GM19351 (cell line): Measurements from ENCODE around the gene CLIC4.

Source experiments
- ATAC-seq: cut with Tn5 transposase; IDR thresholded peaks from one replicate; pipeline ENCODE4 v1.9.1; 2021; ENCODE audit warnings: mild to moderate bottlenecking, moderate library complexity; ENCODE audit not compliant: unreplicated experiment

The CLIC4 gene

GRCh38 chr1:24853649-24854048 is 108.4 kb downstream of the CLIC4 start:
- no peak for ATAC-seq

DNA sequence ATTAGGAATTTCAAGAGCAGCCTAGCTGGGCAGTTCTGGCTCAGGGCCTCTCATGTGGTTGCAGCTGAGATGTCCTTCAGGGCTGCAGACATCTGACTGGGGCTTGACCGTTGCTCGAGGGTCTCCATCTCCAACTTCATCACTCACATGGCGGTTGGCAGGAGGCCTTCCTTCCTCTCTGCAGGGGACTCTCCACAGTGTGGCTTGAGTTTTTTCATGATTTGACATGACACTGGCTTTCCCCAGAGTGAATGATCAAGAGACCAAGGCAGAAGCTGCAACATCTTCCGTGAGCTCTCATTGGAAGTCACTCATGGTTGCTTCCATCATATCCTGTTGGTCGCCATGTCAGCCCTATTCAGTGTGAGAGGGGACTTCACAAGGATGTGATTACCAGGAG is 110.2 kb downstream of the CLIC4 start:
- ATAC-seq, result no peak

- ATAC-seq, result no peak
Observed at GRCh38 chr1:24856787-24857506, 111.7 kb downstream of the CLIC4 start.

GRCh38 chr1:24857507-24858133 is 112.4 kb downstream of the CLIC4 start:
- ATAC-seq, result no peak

- ATAC-seq, result no peak
Observed at GRCh38 chr1:24858277-24858676, 113.0 kb downstream of the CLIC4 start.

DNA sequence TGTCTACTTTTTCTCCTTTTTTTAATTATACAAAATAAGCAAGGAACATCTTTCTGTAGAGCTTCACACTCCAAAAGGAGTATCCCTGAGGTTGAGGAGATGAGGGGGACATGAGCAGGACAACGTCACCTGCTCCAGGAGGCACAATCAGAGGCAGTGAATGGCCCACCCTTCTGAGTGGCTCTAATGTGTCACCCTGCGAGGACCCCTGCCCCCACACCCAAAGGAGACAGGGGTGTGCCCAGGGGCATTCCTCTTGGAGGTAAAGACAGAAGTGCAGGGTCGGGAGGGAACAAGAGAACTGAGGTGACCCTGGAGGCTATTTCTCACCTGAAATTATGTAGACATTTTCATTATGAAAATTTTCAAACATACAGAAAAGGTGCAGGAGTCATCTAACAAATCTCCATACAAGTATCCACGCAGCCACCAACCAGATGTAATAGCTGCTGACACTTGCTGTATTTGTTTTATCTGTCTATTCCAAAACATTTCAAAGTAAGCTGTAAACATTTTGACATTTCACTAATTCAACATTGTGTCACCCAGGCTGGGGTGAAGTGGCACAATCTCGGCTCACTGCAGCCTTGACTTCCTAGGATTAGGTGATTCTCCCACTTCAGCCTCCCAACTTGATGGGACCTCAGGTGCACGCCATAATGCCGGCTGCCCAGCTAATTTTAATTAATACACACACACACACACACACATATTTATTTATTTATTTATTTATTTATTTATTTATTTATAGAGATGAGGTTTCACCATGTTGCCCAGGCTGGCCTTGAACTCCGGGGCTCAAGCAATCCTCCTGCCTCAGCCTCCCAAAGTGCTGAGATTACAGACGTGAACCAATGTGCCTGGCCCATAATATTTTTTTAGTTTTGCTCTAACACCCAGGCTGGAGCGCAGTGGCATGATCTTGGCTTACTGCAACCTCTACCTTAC is 114.1 kb downstream of the CLIC4 start:
- no peak for ATAC-seq

- no peak for ATAC-seq
Observed at GRCh38 chr1:24860841-24861240, 115.6 kb downstream of the CLIC4 start.

DNA sequence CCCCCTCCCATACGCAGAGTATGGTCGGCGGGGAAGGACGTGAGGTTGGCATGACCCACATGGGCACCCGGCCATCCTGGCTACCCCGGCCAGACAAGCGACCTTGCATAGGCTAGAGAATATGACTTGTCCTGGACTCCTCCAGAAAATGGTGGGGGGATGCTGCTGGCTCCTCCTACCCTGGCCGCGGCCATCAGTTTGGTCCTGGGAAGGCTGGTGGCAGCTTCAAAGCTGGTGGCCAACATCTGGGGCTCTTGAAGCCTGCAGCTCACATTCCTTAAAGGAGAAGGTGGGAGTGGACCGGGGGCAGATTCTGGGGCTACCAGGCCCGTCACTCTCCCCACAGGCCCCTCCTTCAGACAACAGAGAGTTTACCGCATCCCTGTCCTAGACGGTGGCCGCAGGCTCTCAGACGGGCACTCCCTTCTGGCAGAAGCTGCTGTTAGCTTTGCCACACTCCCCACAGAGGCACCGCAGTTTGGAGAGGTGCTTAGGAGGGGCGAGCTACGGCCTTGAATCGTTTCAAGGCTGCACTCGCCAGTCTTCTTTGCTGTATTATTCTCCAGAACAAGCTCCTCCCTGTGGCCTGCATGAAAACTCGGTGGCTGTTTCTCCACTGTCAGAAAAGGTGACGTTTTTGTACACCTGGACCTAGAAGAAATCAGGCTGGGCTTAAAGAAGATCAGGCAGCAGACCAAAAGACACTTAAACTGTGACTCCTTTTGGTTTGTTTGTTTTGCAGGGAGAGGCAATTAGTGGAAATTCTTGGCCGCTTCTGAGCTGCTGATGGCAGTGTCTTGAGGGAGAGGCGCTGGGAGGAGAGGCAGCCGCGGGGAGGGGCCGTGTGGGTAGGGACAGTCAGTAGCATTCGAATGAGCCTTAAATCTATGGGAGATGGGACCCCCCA is 116.8 kb downstream of the CLIC4 start:
- ATAC-seq, result no peak

DNA sequence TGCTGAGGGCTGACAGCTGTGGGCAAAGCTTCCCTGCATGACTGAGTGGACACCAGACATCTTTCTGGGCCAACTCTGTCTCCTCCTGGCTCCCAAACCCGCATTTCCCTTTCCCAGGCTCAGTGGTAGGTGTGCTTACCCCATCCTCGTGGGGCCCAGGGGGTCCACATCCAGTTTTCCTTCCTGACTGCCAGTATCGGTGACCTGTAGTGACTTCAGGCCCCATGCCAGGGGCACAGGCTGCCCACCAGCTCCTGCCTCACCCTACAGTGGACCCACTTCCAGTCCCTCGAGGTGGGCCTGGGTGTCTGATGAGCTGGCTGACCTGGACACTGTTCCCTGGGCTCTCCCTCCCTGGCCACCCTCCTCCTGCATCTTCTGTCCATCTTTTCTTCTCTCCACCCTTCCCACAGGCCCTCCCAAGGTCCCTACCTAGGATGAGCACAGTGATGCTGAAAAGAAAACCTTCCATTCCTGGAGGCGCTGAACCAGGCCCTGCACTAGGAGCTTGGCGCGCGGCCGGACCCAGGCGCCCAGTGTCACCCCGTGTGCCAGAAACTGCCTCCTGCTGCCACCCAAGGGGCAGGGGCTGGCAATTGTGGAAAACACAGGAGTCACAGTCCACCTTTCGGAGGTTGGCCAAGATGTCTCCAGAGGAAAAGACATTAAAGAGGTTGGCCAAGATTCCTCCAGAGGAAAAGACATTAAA is 117.7 kb downstream of the CLIC4 start:
- ATAC-seq, result no peak

- no peak for ATAC-seq
Observed at GRCh38 chr1:24864370-24864777, 119.1 kb downstream of the CLIC4 start.

DNA sequence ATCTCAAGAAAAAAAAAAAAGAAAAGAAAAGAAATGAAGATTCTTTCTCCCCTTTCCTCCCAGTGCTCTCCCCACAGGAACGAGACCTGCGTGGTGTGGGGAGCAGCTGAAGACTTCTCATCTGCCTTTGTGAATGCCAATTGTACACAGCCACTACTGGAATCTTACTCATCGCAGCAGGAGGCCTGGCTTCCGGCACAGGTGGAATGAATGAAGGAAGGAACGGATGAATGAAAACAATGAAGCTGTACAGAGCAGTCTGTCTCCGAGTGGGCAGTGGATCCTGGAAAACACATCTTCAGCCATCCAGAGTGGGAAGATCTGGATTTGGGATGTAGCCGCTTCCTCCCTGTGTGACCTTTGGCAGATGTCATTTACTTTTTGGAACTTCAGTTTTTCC is 119.9 kb downstream of the CLIC4 start:
- no peak for ATAC-seq

- no peak for ATAC-seq
Observed at GRCh38 chr1:24865587-24865986, 120.3 kb downstream of the CLIC4 start.

DNA sequence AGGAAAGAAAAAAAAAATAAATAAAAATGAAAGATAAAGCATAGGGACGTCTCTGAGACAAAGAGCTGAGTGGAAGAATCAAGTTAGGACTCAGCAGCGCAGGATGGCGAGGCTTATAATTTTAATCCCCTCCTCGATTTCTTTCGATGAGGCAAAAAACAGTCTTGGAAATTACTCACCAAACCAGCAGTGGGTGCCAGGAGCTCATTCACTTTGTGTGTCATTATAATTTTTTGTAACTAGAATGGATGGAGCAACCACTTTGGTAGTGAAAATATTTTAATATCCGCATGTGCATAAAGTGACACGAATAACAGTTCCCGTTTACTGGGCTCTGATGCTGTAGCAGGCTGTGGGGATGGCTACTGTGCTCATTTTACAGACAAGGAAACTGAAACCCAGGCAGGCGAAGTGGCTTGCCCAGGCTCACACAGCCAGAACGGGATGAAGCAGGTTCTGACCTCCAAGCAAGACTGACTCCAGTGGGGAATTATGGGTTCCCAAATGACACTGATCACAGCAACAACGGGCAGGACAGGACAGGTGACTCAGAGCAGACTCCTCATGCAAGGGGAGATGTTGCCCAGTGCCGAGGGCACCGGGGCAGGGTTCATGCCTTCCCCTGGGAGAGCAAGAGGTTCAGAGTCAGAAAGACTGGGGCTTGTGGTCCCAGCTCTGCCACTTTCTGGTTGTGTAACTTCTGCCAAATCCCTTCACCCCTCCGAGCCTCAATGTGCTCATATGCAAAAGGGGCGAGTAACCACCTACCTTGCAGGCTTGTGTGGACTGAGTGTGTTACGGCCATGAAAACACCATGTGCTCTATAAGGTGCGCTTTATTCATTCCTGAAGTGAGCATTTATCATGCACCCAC is 121.2 kb downstream of the CLIC4 start:
- ATAC-seq, result no peak

GRCh38 chr1:24867084-24867870 is 122.0 kb downstream of the CLIC4 start:
- ATAC-seq, result no peak

GRCh38 chr1:24868016-24868875 is 123.0 kb downstream of the CLIC4 start:
- ATAC-seq, result no peak

GRCh38 chr1:24870551-24871195 is 125.4 kb downstream of the CLIC4 start:
- ATAC-seq, result no peak
